ENCODE results near the gene APELA.
"Not testable (repeated sequence)": the region's sequence is repeated elsewhere in the genome, so short reads cannot be mapped to it uniquely, and the experiment has no call there.

Gene APELA

DNA sequence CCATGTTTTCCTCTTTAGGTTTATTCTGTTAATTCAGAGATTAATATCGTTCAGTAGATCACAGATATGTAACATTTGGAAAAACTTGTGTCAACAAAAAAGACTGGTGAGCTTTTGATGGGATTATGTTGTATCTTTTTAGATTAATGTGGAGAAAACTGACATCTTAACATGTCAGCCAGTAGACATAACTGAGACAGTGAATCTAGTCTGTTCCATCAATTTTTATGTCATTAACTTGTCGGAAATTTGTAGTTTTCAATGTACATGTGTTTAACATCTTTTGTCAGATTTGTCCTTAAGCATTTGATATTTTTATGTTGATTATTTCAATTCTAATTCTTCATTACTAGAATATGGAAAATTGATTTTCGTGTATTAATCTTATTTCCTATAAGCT lies 42.0 kb downstream of the APELA start:
- H3K4me3 ChIP-seq (replicated peaks; ENCODE audit: insufficient read depth, low read length), result no peak overlapping the region
- no peak overlapping the region for H3K27ac ChIP-seq (replicated peaks)
- TF ChIP-seq GABPA (IDR thresholded peaks at IDR 0.05; ENCODE audit: low read depth) (no peak), POLR2AphosphoS5 (IDR thresholded peaks at IDR 0.05; ENCODE audit: low read depth) (no peak), SPI1 (IDR thresholded peaks at IDR 0.05; ENCODE audit: borderline replicate concordance, low read depth) (no peak)
- TF ChIP-seq, protein P1, sequence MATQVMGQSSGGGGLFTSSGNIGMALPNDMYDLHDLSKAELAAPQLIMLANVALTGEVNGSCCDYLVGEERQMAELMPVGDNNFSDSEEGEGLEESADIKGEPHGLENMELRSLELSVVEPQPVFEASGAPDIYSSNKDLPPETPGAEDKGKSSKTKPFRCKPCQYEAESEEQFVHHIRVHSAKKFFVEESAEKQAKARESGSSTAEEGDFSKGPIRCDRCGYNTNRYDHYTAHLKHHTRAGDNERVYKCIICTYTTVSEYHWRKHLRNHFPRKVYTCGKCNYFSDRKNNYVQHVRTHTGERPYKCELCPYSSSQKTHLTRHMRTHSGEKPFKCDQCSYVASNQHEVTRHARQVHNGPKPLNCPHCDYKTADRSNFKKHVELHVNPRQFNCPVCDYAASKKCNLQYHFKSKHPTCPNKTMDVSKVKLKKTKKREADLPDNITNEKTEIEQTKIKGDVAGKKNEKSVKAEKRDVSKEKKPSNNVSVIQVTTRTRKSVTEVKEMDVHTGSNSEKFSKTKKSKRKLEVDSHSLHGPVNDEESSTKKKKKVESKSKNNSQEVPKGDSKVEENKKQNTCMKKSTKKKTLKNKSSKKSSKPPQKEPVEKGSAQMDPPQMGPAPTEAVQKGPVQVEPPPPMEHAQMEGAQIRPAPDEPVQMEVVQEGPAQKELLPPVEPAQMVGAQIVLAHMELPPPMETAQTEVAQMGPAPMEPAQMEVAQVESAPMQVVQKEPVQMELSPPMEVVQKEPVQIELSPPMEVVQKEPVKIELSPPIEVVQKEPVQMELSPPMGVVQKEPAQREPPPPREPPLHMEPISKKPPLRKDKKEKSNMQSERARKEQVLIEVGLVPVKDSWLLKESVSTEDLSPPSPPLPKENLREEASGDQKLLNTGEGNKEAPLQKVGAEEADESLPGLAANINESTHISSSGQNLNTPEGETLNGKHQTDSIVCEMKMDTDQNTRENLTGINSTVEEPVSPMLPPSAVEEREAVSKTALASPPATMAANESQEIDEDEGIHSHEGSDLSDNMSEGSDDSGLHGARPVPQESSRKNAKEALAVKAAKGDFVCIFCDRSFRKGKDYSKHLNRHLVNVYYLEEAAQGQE (IDR thresholded peaks at IDR 0.05; ENCODE audit: insufficient replicate concordance, low read depth), result no peak
- TF ChIP-seq, protein P2, sequence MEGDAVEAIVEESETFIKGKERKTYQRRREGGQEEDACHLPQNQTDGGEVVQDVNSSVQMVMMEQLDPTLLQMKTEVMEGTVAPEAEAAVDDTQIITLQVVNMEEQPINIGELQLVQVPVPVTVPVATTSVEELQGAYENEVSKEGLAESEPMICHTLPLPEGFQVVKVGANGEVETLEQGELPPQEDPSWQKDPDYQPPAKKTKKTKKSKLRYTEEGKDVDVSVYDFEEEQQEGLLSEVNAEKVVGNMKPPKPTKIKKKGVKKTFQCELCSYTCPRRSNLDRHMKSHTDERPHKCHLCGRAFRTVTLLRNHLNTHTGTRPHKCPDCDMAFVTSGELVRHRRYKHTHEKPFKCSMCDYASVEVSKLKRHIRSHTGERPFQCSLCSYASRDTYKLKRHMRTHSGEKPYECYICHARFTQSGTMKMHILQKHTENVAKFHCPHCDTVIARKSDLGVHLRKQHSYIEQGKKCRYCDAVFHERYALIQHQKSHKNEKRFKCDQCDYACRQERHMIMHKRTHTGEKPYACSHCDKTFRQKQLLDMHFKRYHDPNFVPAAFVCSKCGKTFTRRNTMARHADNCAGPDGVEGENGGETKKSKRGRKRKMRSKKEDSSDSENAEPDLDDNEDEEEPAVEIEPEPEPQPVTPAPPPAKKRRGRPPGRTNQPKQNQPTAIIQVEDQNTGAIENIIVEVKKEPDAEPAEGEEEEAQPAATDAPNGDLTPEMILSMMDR (IDR thresholded peaks at IDR 0.05; ENCODE audit: insufficient read depth, low read length), result no peak
- H3K27me3 ChIP-seq (ENCODE audit: insufficient read depth, poor library complexity, severe bottlenecking), result no peaks in the 10 kb centered on the region
- DNase-seq (ENCODE audit: low read depth in 1 of 2, low spot score in 1 of 2), result no peak

DNA sequence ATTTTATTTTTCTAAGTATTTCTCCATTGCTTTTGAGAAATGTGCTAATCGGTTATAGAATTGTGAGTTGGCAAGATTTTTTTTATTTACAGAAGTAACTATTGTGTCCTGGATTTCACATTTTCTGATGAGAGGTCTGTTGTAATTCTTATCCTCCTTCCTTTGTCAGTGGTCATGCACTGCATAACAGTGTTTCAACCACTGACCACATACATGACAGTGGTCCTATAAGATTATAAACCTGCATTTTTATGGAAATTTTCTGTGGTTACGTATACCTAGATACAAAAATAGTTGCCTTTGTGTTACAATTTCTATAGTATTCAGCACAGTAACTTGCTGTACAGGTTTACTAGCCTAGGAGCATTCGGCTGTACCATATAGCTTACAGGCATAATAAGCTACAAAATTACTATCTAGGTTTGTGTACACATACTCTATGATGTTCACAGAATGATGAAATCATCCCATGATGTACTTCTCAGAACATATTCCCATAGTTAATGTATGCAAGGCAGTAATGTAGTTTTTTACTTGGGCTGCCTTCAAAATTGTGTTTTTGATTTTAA lies 47.8 kb downstream of the APELA start:
- TF ChIP-seq GABPA (IDR thresholded peaks at IDR 0.05; ENCODE audit: low read depth), result no peak
- TF ChIP-seq, protein P1 (IDR thresholded peaks at IDR 0.05; ENCODE audit: insufficient replicate concordance, low read depth), result no peak
- no peak for TF ChIP-seq POLR2AphosphoS5 (IDR thresholded peaks at IDR 0.05; ENCODE audit: low read depth)
- Histone ChIP-seq H3K27ac (replicated peaks) (no peak overlapping the region), H3K4me3 (replicated peaks; ENCODE audit: insufficient read depth, low read length) (no peak overlapping the region), H3K27me3 (ENCODE audit: insufficient read depth, poor library complexity, severe bottlenecking) (no peaks in the 10 kb centered on the region)
- no peak for DNase-seq (ENCODE audit: low read depth in 1 of 2, low spot score in 1 of 2)

DNA sequence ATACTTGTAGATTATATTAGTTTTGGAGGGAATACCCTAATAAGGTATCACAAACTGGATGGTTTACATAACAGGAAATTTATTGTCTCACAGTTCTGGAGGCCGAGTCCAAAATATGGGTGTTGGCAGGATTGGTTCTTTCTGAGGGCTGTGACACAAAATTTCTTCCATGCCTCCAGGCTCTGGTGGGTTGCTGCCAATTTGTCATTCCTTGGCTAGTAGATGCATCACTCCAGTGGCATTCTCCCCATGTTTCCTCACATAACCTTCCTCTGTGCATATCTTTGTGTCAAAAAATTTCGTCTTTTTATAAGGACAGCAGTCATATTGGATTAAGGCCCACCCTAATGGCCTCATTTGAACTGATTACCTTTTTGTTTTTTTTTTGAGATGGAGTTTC lies 49.3 kb downstream of the APELA start:
- no peak overlapping the region for H3K4me3 ChIP-seq (replicated peaks; ENCODE audit: insufficient read depth, low read length)
- no peak overlapping the region for H3K27ac ChIP-seq (replicated peaks)
- no peak for DNase-seq (ENCODE audit: low read depth in 1 of 2, low spot score in 1 of 2)
- TF ChIP-seq SPI1 (IDR thresholded peaks at IDR 0.05; ENCODE audit: borderline replicate concordance, low read depth) (no peak), GABPA (IDR thresholded peaks at IDR 0.05; ENCODE audit: low read depth) (no peak)
- TF ChIP-seq, protein P1 (IDR thresholded peaks at IDR 0.05; ENCODE audit: insufficient replicate concordance, low read depth), result no peak
- TF ChIP-seq, protein P2 (IDR thresholded peaks at IDR 0.05; ENCODE audit: insufficient read depth, low read length), result no peak
- no peaks in the 10 kb centered on the region for H3K27me3 ChIP-seq (ENCODE audit: insufficient read depth, poor library complexity, severe bottlenecking)

DNA sequence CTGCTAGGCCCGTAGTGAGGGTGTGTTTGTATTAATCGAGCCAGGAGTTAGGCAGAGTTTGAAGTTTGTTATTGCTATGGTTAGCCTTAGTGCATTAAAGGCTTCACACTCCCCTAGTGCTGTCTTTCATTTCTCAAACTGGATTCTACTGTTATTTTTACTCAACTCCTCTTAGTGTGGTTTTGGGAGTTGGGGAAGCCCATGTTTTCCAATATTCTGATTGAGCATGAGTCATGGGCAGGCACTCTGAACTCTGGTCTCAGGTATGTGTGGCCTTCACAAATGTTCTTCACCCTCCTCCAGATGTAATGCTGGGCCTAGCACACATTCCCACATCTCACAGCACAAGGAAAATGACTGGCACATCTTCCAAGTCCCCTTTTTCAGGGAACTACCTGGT lies 50.1 kb downstream of the APELA start:
- H3K27me3 ChIP-seq (ENCODE audit: insufficient read depth, poor library complexity, severe bottlenecking); H3K4me3 ChIP-seq (replicated peaks; ENCODE audit: insufficient read depth, low read length); DNase-seq (ENCODE audit: low read depth in 1 of 2, low spot score in 1 of 2); H3K27ac ChIP-seq (replicated peaks): not testable (repeated sequence)

Data from HL-60 (cell line).